Endothelial cell of umbilical vein (primary cell): ENCODE results near the gene EEFSEC. TPM values are rescaled to one million over a fixed set of nuclear protein-coding genes. Genes with fewer than 3 reads are reported as not detected.

Experiments used
- BruUV-seq: library from RNA; stranded (reverse); fragments of 400-500 nt; replicated peaks from 2 replicates; lab custom pipeline; 2021; lab: Mats Ljungman, UMichigan
- CTCF ChIA-PET: fragments of 300-600, 350-600 bp; sonication (Branson Sonifier 250); formaldehyde crosslinking; loops from one replicate; lab custom pipeline; 2021; ENCODE audit warnings: antibody characterized with exemption, inconsistent platforms; lab: Charles Lee
- POLR2A ChIA-PET: fragments of 300-600, 350-600 bp; sonication (Branson Sonifier 250); formaldehyde crosslinking; loops from one replicate; lab custom pipeline; 2021; ENCODE audit warnings: antibody characterized with exemption, inconsistent platforms; lab: Charles Lee
- DNase-seq: peaks from one replicate; pipeline ENCODE4 v3.0.0-alpha.2; 2011; ENCODE audit warnings: low read depth, low spot score
- FAIRE-seq: peaks from 2 replicates; lab custom pipeline; 2011; peaks lifted over from hg19 to GRCh38; lab: Jason Lieb, UNC
- H2AFZ ChIP-seq: 2 replicates; pipeline ENCODE4 v1.6.0; 2012; ENCODE audit warnings: low read depth, low read length, control low read depth, inconsistent platforms
- H3K27ac ChIP-seq: 2 replicates; pipeline ENCODE4 v1.5.1; 2011; ENCODE audit warnings: low read depth, mild to moderate bottlenecking, control low read depth, low read length, moderate library complexity; ENCODE audit not compliant: insufficient read depth
- H3K27me3 ChIP-seq, 2 experiments: 2 replicates each; pipeline versions ENCODE4 v1.6.0 to v1.6.1; 2011; ENCODE audit warnings: low read length in 2 of 2, mixed read lengths in 1 of 2; ENCODE audit not compliant: control insufficient read depth in 2 of 2, insufficient read depth in 2 of 2
- H3K36me3 ChIP-seq, 2 experiments: 2 replicates in 1 of 2; 3 replicates in 1 of 2; pipeline ENCODE4 v1.5.1; 2011; ENCODE audit warnings: low read length in 2 of 2, mild to moderate bottlenecking in 1 of 2, moderate library complexity in 1 of 2; ENCODE audit not compliant: control insufficient read depth in 2 of 2, insufficient read depth in 2 of 2; ENCODE audit errors: extremely low read depth in 1 of 2
- H3K4me1 ChIP-seq: 3 replicates; pipeline ENCODE4 v1.5.1; 2011; ENCODE audit warnings: mild to moderate bottlenecking, low read length; ENCODE audit not compliant: control insufficient read depth, insufficient read depth; ENCODE audit errors: extremely low read depth
- H3K4me2 ChIP-seq: 2 replicates; pipeline ENCODE4 v1.6.1; 2011; ENCODE audit warnings: low read length, control low read depth, mixed read lengths; ENCODE audit not compliant: insufficient read depth
- H3K4me3 ChIP-seq, 3 experiments: fragments of 200-600 bp in 1 of 3; sonication (generic), shearing (Covaris generic) in 1 of 3; replicated peaks in 1 of 3; 2 replicates each; pipeline ENCODE4 v1.5.1; 2011 to 2016; ENCODE audit warnings: control low read depth in 3 of 3, low read length in 3 of 3, mild to moderate bottlenecking in 2 of 3, inconsistent platforms in 1 of 3, low read depth in 1 of 3, moderate library complexity in 1 of 3; ENCODE audit not compliant: insufficient read depth in 1 of 3
- H3K79me2 ChIP-seq: 2 replicates; pipeline ENCODE4 v1.6.0; 2012; ENCODE audit warnings: low read length, inconsistent platforms; ENCODE audit not compliant: control insufficient read depth, insufficient read depth
- H3K9ac ChIP-seq: replicated peaks from 2 replicates; pipeline ENCODE3; 2011; ENCODE audit warnings: low read length, control low read depth; ENCODE audit not compliant: insufficient read depth; ENCODE audit errors: extremely low read depth
- H3K9me1 ChIP-seq: replicated peaks from 3 replicates; pipeline ENCODE4 v1.6.0; 2011; ENCODE audit warnings: mild to moderate bottlenecking, low read length; ENCODE audit not compliant: control insufficient read depth, insufficient read depth; ENCODE audit errors: extremely low read depth
- H3K9me3 ChIP-seq: replicated peaks from 2 replicates; pipeline ENCODE4 v1.5.1; 2012; ENCODE audit warnings: low read length, inconsistent platforms; ENCODE audit not compliant: control insufficient read depth, insufficient read depth
- H4K20me1 ChIP-seq: replicated peaks from 2 replicates; pipeline ENCODE3; 2011; ENCODE audit warnings: mild to moderate bottlenecking, low read length; ENCODE audit not compliant: control insufficient read depth, insufficient read depth; ENCODE audit errors: extremely low read depth
- CTCF ChIP-seq, 2 donors: IDR thresholded peaks; 1 replicate in 1 of 2; 2 replicates in 1 of 2; pipeline ENCODE4 v1.5.1; 2011; ENCODE audit warnings: low read length in 2 of 2, mild to moderate bottlenecking in 2 of 2, moderate library complexity in 2 of 2, control low read depth in 1 of 2, inconsistent platforms in 1 of 2, low read depth in 1 of 2; ENCODE audit not compliant: insufficient read depth in 1 of 2; ENCODE audit errors: extremely low read depth in 1 of 2
- EZH2 ChIP-seq: IDR thresholded peaks from 2 replicates; pipeline ENCODE4 v1.6.1; 2012; ENCODE audit warnings: borderline replicate concordance, low read depth, mild to moderate bottlenecking, moderate library complexity, low read length, inconsistent platforms; ENCODE audit not compliant: severe bottlenecking
- FOS ChIP-seq: IDR thresholded peaks from 2 replicates; pipeline ENCODE4 v1.6.1; 2011; ENCODE audit warnings: mild to moderate bottlenecking, low read length, moderate library complexity, borderline replicate concordance; ENCODE audit not compliant: insufficient read depth
- GATA2 ChIP-seq: IDR thresholded peaks from 2 replicates; pipeline ENCODE4 v1.7.0; 2011; ENCODE audit warnings: low read depth, mild to moderate bottlenecking, moderate library complexity, mixed read lengths, low read length; ENCODE audit not compliant: insufficient read length, insufficient read depth
- JUN ChIP-seq: IDR thresholded peaks from 2 replicates; pipeline ENCODE4 v1.6.1; 2011; ENCODE audit warnings: borderline replicate concordance, low read depth; ENCODE audit not compliant: insufficient read length, insufficient read depth
- MAX ChIP-seq: IDR thresholded peaks from 2 replicates; pipeline ENCODE4 v1.6.1; 2011; ENCODE audit not compliant: insufficient read depth, insufficient read length
- MYC ChIP-seq: IDR thresholded peaks from one replicate; pipeline ENCODE4 v1.6.1; 2011; ENCODE audit warnings: mild to moderate bottlenecking, low read depth, low read length
- POLR2A ChIP-seq: IDR thresholded peaks from 2 replicates; pipeline ENCODE4 v1.6.1; 2012; ENCODE audit warnings: low read depth, mild to moderate bottlenecking, control low read depth, low read length
- POLR2AphosphoS5 ChIP-seq: IDR thresholded peaks from 2 replicates; pipeline ENCODE4 v1.6.1; 2012; ENCODE audit warnings: low read depth, mild to moderate bottlenecking, control low read depth, low read length, moderate library complexity; ENCODE audit not compliant: insufficient read depth
- dilution Hi-C: fragments of 300-500 bp; cut with MboI; formaldehyde crosslinking; loops from one replicate; pipeline ENCODE4 v1.15.0; 2019; ENCODE audit warnings: low sequenced_read_pairs; ENCODE audit not compliant: extremely low pct_ligation_motif_present
- intact Hi-C: fragments of 100-400 bp; cut with micrococcal nuclease; formaldehyde crosslinking; loops from one replicate; pipeline ENCODE4 v1.10.0; 2022
- polyA plus RNA-seq, 4 experiments: library from polyadenylated mRNA; depleted of rRNA in 3 of 4; stranded (reverse) in 3 of 4; unstranded in 1 of 4; fragments of >200 nt; gene quantifications; 2 replicates each; pipeline versions ENCODE4 v1.2.1 to v1.2.3, GENCODE V29; 2011 to 2012; ENCODE audit warnings: missing spikeins in 1 of 4
- total RNA-seq: library from RNA; stranded (reverse); gene quantifications from 2 replicates; pipeline ENCODE4 v1.2.3, GENCODE V29; 2021

EEFSEC gene
- total and polyA plus RNA-seq, 2 donors (not counting 3 experiments of a cell fraction or from before 2014, with no cell fraction given) = 13.1 to 14.5 TPM

GRCh38 chr3:128254066-128254590 lies 100.8 kb downstream of the EEFSEC start:
- DNase-seq (no peak), FAIRE-seq (no peak)
- H3K79me2 ChIP-seq = no peaks in the 10 kb centered on the region
- no peaks in the 10 kb centered on the region for H3K9me1 ChIP-seq
- H3K4me1 ChIP-seq = no peaks in the 10 kb centered on the region
- H3K27ac ChIP-seq = no peak overlapping the region
- BruUV-seq = no TSS peak
- intact Hi-C loops = no loop called here
- H3K27me3 ChIP-seq = no peaks in the 10 kb centered on the region
- no peak overlapping the region for H3K9ac ChIP-seq
- no peaks in the 10 kb centered on the region for H4K20me1 ChIP-seq
- POLR2A ChIA-PET = no interaction called here
- no peak overlapping the region for H3K4me2 ChIP-seq
- H3K36me3 ChIP-seq = no peaks in the 10 kb centered on the region
- H3K9me3 ChIP-seq = no peaks in the 10 kb centered on the region
- CTCF ChIA-PET = interaction anchor here (0.6 to 1.5 kb wide), 3 partner anchors 12 to 68 kb away, joined by 3 read pairs; no protein-coding TSS in a partner anchor
- no peak overlapping the region for H3K4me3 ChIP-seq
- dilution Hi-C loops = no loop called here
- no peak overlapping the region for H2AFZ ChIP-seq
- TF ChIP-seq MAX (no peak), EZH2 (no peak), FOS (no peak), POLR2A (no peak), CTCF (IDR thresholded peaks at IDR 0.05; ENCODE audit: extremely low read depth in 1 of 2, insufficient read depth in 1 of 2, low read depth in 1 of 2, low read length in 2 of 2) (no peak), MYC (no peak), JUN (no peak), POLR2AphosphoS5 (no peak), GATA2 (no peak)
